Umbilical cord (tissue), 2 donors: ENCODE results near the gene CREB5. TPM values are rescaled to one million over a fixed set of nuclear protein-coding genes. Genes with fewer than 3 reads are reported as not detected.

Source experiments
- DNase-seq: peaks from one replicate; pipeline ENCODE4 v3.0.0-alpha.2; 2015; ENCODE audit warnings: low spot score
- total RNA-seq: library from RNA; depleted of rRNA; stranded (reverse); fragments of >200 nt; gene quantifications from one replicate; pipeline ENCODE4 v1.2.3, GENCODE V29; 2014; ENCODE audit warnings: low replicate concordance; ENCODE audit not compliant: insufficient read depth

Gene CREB5
- total RNA-seq, 1 donor from 2014 or later: 17.8 TPM

- no peak for DNase-seq
Observed at GRCh38 chr7:28681693-28682310, 269.5 kb downstream of the CREB5 start.

GRCh38 chr7:28682801-28683200, 270.5 kb downstream of the CREB5 start:
- DNase-seq: no peak

GRCh38 chr7:28684650-28685241, 272.4 kb downstream of the CREB5 start:
- DNase-seq: no peak

- DNase-seq: no peak
Observed at GRCh38 chr7:28685242-28685643, 272.9 kb downstream of the CREB5 start.

GRCh38 chr7:28685644-28686417, 273.5 kb downstream of the CREB5 start:
- DNase-seq: peak; percentile 99

GRCh38 chr7:28686418-28686800, 274.1 kb downstream of the CREB5 start:
- peak; percentile 81 for DNase-seq

- DNase-seq: no peak
Observed at GRCh38 chr7:28687537-28687936, 275.2 kb downstream of the CREB5 start.

GRCh38 chr7:28688174-28688573, 275.9 kb downstream of the CREB5 start:
- DNase-seq: no peak

- DNase-seq: no peak
Observed at GRCh38 chr7:28688651-28689050, 276.3 kb downstream of the CREB5 start.

GRCh38 chr7:28695300-28696295, 283.3 kb downstream of the CREB5 start:
- DNase-seq: no peak

GRCh38 chr7:28697913-28698563, 285.7 kb downstream of the CREB5 start:
- no peak for DNase-seq

- DNase-seq: no peak
Observed at GRCh38 chr7:28698840-28699239, 286.5 kb downstream of the CREB5 start.

GRCh38 chr7:28700096-28700495, 287.8 kb downstream of the CREB5 start:
- DNase-seq: no peak

GRCh38 chr7:28700790-28701203, 288.5 kb downstream of the CREB5 start:
- DNase-seq: no peak

GRCh38 chr7:28701731-28702130, 289.4 kb downstream of the CREB5 start:
- DNase-seq: no peak

- DNase-seq: no peak
Observed at GRCh38 chr7:28702171-28702570, 289.9 kb downstream of the CREB5 start.

- no peak for DNase-seq
Observed at GRCh38 chr7:28703037-28703765, 290.9 kb downstream of the CREB5 start.

GRCh38 chr7:28704706-28705105, 292.4 kb downstream of the CREB5 start:
- DNase-seq: no peak

GRCh38 chr7:28705350-28705749, 293.0 kb downstream of the CREB5 start:
- no peak for DNase-seq

- no peak for DNase-seq
Observed at GRCh38 chr7:28706584-28706983, 294.3 kb downstream of the CREB5 start.
